NCI-H526 treated with DMSO at 0.1 percent for 48 hours (cell line): ENCODE data around the gene EYA2.

Experiments
- DNase-seq: peaks from one replicate; lab custom pipeline; 2025; lab: John Stamatoyannopoulos, UW

The EYA2 gene

DNA sequence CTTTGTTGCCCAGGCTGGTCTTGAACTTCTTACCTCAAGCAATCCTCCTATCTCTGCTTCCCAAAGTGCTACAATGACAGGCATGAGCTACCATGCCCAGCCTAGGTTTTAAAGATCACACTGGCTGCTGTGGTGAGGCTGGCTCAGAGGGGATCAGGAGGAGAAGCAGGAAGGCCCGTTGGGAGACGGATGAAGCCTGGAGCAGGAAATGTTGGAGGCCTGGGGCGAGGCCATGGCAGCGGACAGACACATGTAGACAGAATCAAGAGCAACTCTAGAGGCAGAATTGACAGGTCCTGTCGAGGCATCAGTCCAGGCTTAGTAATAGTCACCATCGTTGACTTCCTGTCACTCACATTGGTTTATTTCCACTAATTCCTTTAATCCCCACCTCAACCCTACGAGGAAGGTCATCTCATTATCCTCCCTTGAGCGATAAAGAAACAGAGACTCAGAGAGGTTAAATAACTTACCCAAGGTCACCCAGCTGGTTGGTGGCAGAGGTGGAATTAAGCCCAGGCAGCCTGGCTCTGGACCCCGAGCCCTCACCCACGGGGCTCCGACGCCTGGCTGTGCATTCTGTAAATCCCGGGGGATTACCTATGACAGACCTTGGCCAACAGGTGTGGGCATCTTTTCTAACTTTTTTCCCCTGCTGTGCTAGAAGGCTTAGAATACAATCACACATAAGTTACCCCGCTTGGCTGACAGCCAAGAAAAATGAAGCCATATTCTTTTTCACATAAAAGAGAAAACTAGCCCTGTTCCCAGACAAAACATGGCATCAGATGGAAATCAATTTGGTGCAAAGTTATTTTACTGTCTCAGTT, 113.4 kb downstream of the EYA2 start:
- no peak for DNase-seq

DNA sequence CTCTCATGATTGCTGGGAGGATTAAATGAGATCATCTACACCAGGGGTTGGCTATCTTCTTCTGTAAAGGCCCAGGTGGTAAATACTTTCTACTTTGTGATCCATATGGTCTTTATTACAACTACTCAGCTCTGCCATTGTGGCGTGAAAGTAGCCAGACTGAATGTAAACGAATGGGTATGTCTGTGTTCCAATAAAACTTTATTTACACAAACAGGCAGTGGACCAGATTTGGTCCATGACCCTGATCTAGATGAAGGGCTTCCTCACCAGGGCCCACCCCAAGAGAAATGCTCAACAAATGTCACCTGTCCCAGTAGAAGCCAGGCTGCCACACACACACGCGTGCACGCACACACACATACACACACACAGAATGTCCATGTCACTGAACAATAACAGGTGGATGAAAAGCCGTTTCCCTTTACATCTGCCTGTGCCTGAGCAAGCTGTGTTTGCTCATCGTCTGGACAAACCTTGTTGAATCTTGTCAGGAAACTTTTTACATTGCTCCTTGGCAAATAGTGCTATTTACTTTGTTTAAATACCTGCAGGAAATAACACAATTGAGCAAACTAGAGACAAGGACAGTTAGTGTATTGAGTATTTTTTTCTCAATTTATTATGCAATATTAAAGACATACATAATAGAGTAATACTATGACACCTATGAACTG, 114.3 kb downstream of the EYA2 start:
- DNase-seq, result no peak

GRCh38 chr20:47009784-47010183, 115.1 kb downstream of the EYA2 start:
- DNase-seq, result no peak

DNA sequence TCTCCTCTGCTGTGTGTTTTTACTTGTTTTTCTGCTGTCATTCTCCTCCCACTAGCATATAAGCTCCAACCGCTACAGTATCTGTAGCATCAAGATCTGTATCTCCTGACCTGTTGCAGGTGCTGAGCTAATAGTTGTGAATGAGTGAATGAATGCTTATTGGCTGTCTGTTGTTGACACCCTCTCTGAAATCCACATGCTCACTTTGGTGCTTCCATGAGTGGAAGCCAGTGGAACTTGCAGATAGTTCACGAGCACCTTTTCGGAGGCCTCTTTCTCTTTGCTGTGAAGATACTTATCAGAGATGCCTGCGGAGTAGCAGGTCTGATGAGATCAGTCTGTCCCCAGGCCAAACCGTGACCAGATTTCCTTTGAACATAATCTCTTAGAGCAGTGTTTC, 117.3 kb downstream of the EYA2 start:
- no peak for DNase-seq

GRCh38 chr20:47013606-47014005, 119.0 kb downstream of the EYA2 start:
- no peak for DNase-seq

- DNase-seq, result no peak
These were observed 121.5 kb downstream of the EYA2 start for GRCh38 chr20:47016068-47016664.

DNA sequence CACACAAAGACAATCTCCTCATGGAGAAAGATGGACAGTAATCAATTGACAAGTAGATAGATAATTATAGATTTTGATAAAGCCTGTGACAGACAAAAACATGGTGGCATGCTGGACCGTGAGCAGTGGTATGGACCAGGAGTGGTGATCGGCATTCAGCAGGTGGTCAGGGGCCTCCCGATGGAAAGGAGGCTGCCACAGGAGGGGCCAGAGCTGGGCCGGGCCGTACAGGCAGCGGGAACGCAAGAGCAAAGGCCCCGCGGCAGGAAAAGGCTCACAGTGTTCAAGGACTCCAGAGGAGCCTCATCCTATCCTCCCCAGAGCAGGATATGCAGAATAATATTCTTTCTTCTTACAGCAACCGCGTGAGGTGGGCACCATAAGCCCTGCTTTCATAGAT, 123.7 kb downstream of the EYA2 start:
- DNase-seq, result no peak

GRCh38 chr20:47019121-47019824, 124.6 kb downstream of the EYA2 start:
- DNase-seq, result no peak

DNA sequence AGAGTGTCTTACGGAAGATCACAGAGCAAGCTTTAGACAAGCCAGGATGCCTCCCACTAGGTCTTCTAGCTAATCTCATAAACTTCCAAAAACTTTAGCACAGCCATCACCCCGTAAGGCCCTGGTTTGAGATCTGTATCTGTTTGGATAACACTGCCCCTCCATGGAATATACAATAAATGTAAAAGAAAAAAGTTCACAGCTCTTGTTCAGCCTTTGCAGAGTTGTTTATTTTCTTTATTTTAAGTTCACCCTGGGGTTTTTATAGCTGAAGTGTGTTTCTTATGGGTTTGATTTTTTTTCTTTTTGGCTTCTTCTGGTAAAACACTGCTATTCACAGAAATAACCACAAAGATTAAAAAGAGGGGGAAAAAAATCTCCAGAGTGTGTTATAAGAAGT, 125.6 kb downstream of the EYA2 start:
- no peak for DNase-seq

DNA sequence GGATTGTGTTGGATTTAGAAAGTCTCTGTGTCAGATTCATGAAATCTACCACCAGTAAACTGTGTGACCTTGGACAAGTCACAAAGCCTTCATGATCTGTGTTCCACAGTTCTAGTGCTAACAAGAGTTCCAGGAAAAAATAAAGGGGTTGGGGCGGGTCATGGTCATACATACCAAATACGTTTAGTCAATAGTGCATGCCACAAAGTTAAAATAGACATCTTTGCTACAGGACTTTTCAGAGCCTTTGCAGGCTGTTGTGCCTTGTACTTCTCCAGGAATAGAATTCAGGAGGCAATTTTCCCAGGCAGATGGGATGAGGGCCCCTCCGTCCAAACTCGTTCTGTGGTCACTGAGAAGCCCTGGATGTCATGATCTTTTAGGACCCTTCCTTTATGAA, 127.2 kb downstream of the EYA2 start:
- DNase-seq, result no peak

- DNase-seq, result no peak
These were observed 129.9 kb downstream of the EYA2 start for GRCh38 chr20:47024461-47024937.

DNA sequence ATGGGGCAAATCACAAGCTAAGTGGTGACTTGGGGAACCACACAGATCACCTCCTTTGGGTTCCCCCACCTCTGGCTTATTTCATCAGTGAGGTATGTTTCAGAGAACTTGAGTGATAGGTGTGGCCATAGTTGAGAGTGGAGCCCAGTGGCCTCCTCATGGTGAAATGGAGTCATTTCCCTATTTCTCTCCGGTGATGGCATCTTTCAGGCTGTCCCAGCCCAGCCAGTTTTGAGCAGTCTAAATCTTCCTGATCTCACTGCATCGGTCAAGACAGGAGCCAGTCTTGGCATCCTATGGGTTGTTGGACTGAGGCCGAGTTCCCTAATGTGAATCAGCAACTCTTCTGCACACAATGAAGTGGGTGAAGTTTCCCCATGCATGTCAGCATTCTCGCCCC, 132.4 kb downstream of the EYA2 start:
- no peak for DNase-seq

DNA sequence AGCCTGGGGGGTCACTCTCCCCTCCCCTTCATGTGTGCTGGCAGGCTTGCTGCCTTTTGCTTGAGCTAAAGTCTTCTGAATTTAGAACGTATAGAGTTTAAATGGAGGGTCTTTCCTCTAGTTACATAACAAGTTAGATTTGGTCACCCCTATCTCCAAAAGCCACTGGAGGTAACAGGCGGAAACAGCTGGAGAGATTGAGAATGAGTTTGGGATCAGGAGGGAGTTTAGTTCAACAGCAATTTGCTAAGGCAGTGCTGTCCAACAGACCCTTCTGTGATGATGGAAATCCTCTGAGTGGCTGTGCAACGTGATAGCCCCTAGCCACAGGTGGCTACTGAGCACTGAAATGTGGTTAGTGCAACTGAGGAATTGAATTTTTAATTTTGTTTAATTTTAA, 132.8 kb downstream of the EYA2 start:
- DNase-seq, result no peak

DNA sequence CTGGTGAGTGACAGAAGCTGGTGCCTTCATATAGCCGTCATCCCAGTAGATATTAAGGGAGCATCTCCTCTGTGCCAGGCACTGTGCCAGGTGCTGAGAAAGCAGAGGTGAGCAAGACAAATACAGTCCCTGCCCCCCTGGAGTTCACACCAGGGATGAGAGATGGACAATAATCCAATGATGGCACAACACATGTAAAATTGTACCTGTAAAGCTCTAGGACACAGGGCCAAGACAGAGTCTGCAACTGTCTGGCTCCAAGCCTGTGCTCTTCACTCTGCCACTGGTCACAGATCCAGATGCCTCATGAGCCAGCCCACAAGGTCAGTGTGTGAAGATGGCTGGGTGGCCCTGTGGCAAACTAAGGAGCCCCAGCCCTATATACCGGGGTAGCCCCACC, 133.8 kb downstream of the EYA2 start:
- DNase-seq, result no peak

DNA sequence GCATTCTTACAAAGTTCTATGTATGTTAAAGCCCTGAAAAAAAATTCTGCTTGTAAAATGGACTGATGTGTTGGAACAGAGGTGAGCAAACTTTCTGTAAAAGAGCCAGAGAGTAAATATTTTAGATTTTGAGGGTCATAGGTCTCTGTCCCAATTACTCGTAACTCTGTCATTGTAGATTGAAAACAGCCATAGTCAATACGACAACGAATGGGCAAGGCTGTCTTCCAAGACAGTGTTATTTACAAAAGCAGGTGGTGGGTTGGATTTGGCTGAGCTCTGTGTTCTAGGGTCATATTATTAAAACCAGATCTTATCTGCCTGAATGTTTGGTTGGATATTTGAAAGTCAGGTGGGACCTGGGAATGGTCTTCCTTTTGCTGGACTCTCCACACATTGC, 135.2 kb downstream of the EYA2 start:
- no peak for DNase-seq

DNA sequence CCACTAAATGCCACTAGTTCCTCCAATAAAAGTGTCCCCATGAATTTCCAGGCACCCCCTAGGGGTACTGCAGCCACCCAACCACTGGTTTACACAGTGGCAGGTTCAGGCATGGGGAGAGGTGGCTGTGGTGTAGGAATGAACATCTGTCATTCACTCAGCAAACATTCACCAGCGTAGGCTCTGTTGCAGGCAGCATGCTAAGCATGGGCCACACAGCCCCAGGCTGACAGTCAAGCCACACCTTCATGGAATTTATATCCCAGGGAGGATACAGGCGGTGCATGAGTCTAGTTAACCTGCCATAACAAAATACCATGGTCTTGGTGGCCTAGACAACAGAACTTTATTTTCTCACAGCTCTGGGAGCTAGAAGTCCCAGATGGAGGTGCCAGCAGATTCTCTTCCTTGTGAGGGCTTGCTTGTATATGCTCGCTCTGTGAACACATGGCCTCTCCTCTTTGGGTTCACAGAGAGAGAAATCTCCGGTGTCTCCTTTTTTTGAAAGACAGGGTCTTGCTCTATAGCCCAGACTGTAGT, 135.7 kb downstream of the EYA2 start:
- DNase-seq, result no peak

GRCh38 chr20:47031004-47031403, 136.4 kb downstream of the EYA2 start:
- DNase-seq, result no peak

GRCh38 chr20:47031821-47032220, 137.2 kb downstream of the EYA2 start:
- no peak for DNase-seq

GRCh38 chr20:47032933-47033578, 138.4 kb downstream of the EYA2 start:
- no peak for DNase-seq

GRCh38 chr20:47033665-47034064, 139.0 kb downstream of the EYA2 start:
- no peak for DNase-seq

DNA sequence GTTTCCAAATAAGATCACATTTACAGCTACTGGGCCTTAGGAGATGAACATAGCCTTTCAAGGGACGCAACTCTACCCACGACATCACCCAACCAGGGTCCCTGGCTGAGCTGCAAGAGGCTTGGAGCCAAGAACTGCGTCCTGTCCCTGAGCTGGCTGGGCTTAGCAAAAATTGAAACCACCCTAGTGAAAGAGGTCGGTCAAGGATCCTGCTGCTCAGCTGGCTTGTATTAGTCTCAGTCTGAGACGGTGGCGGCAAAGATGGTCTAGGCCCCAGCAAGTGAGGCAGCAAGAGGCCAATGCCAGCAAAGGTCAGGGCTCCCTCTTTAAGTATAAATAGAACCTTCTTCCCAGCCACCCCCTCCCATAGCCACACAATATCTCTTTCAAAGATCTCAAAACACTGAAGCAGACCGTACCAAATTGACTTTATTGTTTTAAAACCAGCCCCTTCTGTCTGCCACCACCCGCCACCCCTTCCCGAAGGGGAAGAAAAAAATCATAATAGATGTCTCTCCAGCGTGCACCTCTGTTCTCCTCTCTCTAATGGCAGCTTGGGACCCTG, 140.5 kb downstream of the EYA2 start:
- no peak for DNase-seq
